IMR-90 (cell line): ENCODE results near the gene CITED2. TPM values are rescaled to one million over a fixed set of nuclear protein-coding genes. Genes with fewer than 3 reads are reported as not detected.

Experiments
- ATAC-seq: fragments of 200-7000 bp; cut with Tn5 transposase; 2 replicates; pipeline ENCODE4 v1.9.1; 2020; ENCODE audit warnings: low read depth, mild to moderate bottlenecking, moderate library complexity
- BruUV-seq: library from RNA; stranded (reverse); fragments of 400-500 nt; replicated peaks from 2 replicates; lab custom pipeline; 2021; lab: Mats Ljungman, UMichigan
- CTCF ChIA-PET: fragments of 300-600 bp; formaldehyde crosslinking; extraction: SDS; loops from one replicate; lab custom pipeline; 2021; ENCODE audit warnings: antibody characterized with exemption; lab: Yijun Ruan, JAX
- POLR2A ChIA-PET: fragments of 300-600 bp; sonication (Branson Sonifier 250); formaldehyde crosslinking; loops from one replicate; lab custom pipeline; 2022; ENCODE audit warnings: antibody characterized with exemption; ENCODE audit not compliant: unreplicated experiment; lab: Charles Lee
- DNase-seq: peaks from one replicate; pipeline ENCODE4 v3.0.0; 2013
- H2AFZ ChIP-seq: replicated peaks from 2 replicates; pipeline ENCODE3; 2013; ENCODE audit warnings: low read length, mild to moderate bottlenecking; ENCODE audit not compliant: poor library complexity
- H2AK5ac ChIP-seq: 2 replicates; pipeline ENCODE4 v1.6.1; 2013; ENCODE audit warnings: low read depth, low read length, inconsistent platforms
- H2AK9ac ChIP-seq: replicated peaks from 2 replicates; pipeline ENCODE3; 2013; ENCODE audit warnings: mild to moderate bottlenecking, low read depth, low read length, moderate library complexity; ENCODE audit not compliant: poor library complexity
- H2BK120ac ChIP-seq: 2 replicates; pipeline ENCODE4 v1.6.1; 2013; ENCODE audit warnings: low read depth, low read length, inconsistent platforms
- H2BK15ac ChIP-seq: 3 replicates; pipeline ENCODE4 v1.6.1; 2013; ENCODE audit warnings: low read depth, low read length, inconsistent platforms
- H2BK20ac ChIP-seq: 2 replicates; pipeline ENCODE4 v1.6.1; 2013; ENCODE audit warnings: low read depth, mild to moderate bottlenecking, inconsistent platforms, low read length, moderate library complexity
- H2BK5ac ChIP-seq: 2 replicates; pipeline ENCODE4 v1.6.1; 2013; ENCODE audit warnings: mild to moderate bottlenecking, low read depth, low read length, inconsistent platforms; ENCODE audit not compliant: poor library complexity, severe bottlenecking
- H3K14ac ChIP-seq: replicated peaks from 2 replicates; pipeline ENCODE4 v1.6.1; 2013; ENCODE audit warnings: low read depth, low read length, inconsistent platforms
- H3K18ac ChIP-seq: 2 replicates; pipeline ENCODE4 v1.6.1; 2013; ENCODE audit warnings: low read depth, low read length, control low read depth
- H3K23ac ChIP-seq: 2 replicates; pipeline ENCODE4 v1.6.1; 2013; ENCODE audit warnings: low read depth, low read length, inconsistent platforms
- H3K27ac ChIP-seq: 2 replicates; pipeline ENCODE4 v1.5.1; 2013; ENCODE audit warnings: mild to moderate bottlenecking, control low read depth, low read length; ENCODE audit not compliant: insufficient read depth
- H3K27me3 ChIP-seq: 2 replicates; pipeline ENCODE4 v1.6.1; 2013; ENCODE audit warnings: low read length; ENCODE audit not compliant: control insufficient read depth, insufficient read depth
- H3K36me3 ChIP-seq: 2 replicates; pipeline ENCODE4 v1.6.1; 2013; ENCODE audit warnings: low read length, mixed read lengths; ENCODE audit not compliant: control insufficient read depth, insufficient read depth
- H3K4ac ChIP-seq: 2 replicates; pipeline ENCODE4 v1.6.1; 2013; ENCODE audit warnings: low read depth, low read length, inconsistent platforms
- H3K4me1 ChIP-seq: 2 replicates; pipeline ENCODE4 v1.6.1; 2013; ENCODE audit warnings: low read length, mixed read lengths; ENCODE audit not compliant: control insufficient read depth, insufficient read depth
- H3K4me2 ChIP-seq: 2 replicates; pipeline ENCODE4 v1.6.1; 2013; ENCODE audit warnings: low read depth, mild to moderate bottlenecking, control low read depth, low read length, moderate library complexity
- H3K4me3 ChIP-seq: 2 replicates; pipeline ENCODE4 v1.5.1; 2013; ENCODE audit warnings: low read depth, mild to moderate bottlenecking, control low read depth, low read length, moderate library complexity; ENCODE audit not compliant: insufficient read depth
- H3K56ac ChIP-seq: 2 replicates; pipeline ENCODE4 v1.6.1; 2013; ENCODE audit warnings: low read length, inconsistent platforms; ENCODE audit not compliant: insufficient read depth; ENCODE audit errors: extremely low read depth
- H3K79me1 ChIP-seq, 2 experiments: 2 replicates each; pipeline ENCODE4 v1.6.1; 2013; ENCODE audit warnings: low read length in 2 of 2, inconsistent platforms in 1 of 2, low read depth in 1 of 2
- H3K9ac ChIP-seq: 2 replicates; pipeline ENCODE4 v1.6.1; 2013; ENCODE audit warnings: low read depth, low read length, control low read depth
- H3K9me1 ChIP-seq: 2 replicates; pipeline ENCODE4 v1.6.1; 2013; ENCODE audit warnings: low read length, inconsistent platforms; ENCODE audit not compliant: insufficient read depth
- H3K9me3 ChIP-seq: 2 replicates; pipeline ENCODE4 v1.6.1; 2013; ENCODE audit warnings: low read length; ENCODE audit not compliant: control insufficient read depth, insufficient read depth
- H4K20me1 ChIP-seq: 2 replicates; pipeline ENCODE4 v1.6.1; 2013; ENCODE audit warnings: low read length, inconsistent platforms; ENCODE audit not compliant: insufficient read depth
- H4K5ac ChIP-seq: 2 replicates; pipeline ENCODE4 v1.6.1; 2013; ENCODE audit warnings: mild to moderate bottlenecking, low read depth, low read length, control low read depth
- H4K8ac ChIP-seq, 2 experiments: 2 replicates each; pipeline ENCODE4 v1.6.1; 2013; ENCODE audit warnings: low read depth in 2 of 2, low read length in 2 of 2, control low read depth in 1 of 2, inconsistent platforms in 1 of 2
- H4K91ac ChIP-seq: 2 replicates; pipeline ENCODE4 v1.6.1; 2013; ENCODE audit warnings: low read depth, low read length, inconsistent platforms; ENCODE audit not compliant: insufficient read depth
- BHLHE40 ChIP-seq: fragments of 150-350 bp; IDR thresholded peaks from 2 replicates; pipeline ENCODE4 v1.6.1; 2016; ENCODE audit warnings: mild to moderate bottlenecking, low read depth, low read length
- CEBPB ChIP-seq: IDR thresholded peaks from 2 replicates; pipeline ENCODE4 v1.6.1; 2012; ENCODE audit warnings: low read depth, low read length, improper control_type of control experiment
- CHD1 ChIP-seq: IDR thresholded peaks from 2 replicates; pipeline ENCODE4 v1.6.1; 2012; ENCODE audit warnings: low read depth, low read length, improper control_type of control experiment
- CTCF ChIP-seq: conservative IDR thresholded peaks from 2 replicates; pipeline ENCODE4 v1.5.1; 2012; ENCODE audit warnings: mild to moderate bottlenecking, low read depth, low read length, improper control_type of control experiment
- FOS ChIP-seq: fragments of 150-350 bp; IDR thresholded peaks from 2 replicates; pipeline ENCODE4 v1.6.1; 2016; ENCODE audit warnings: low read depth, low read length
- MAFK ChIP-seq: IDR thresholded peaks from 2 replicates; pipeline ENCODE4 v1.6.1; 2012; ENCODE audit warnings: low read depth, low read length, improper control_type of control experiment
- MAZ ChIP-seq: IDR thresholded peaks from 2 replicates; pipeline ENCODE4 v1.6.1; 2012; ENCODE audit warnings: low read depth, mild to moderate bottlenecking, low read length, improper control_type of control experiment, moderate library complexity, borderline replicate concordance
- MXI1 ChIP-seq: IDR thresholded peaks from 2 replicates; pipeline ENCODE4 v1.6.1; 2012; ENCODE audit warnings: low read depth, mild to moderate bottlenecking, low read length, moderate library complexity, borderline replicate concordance
- NFE2L2 ChIP-seq: fragments of 150-350 bp; IDR thresholded peaks from 2 replicates; pipeline ENCODE4 v1.6.1; 2016; ENCODE audit warnings: low read depth, mild to moderate bottlenecking, low read length
- POLR2A ChIP-seq: IDR thresholded peaks from 2 replicates; pipeline ENCODE4 v1.6.1; 2012; ENCODE audit warnings: mild to moderate bottlenecking, low read depth, low read length
- RCOR1 ChIP-seq: IDR thresholded peaks from 2 replicates; pipeline ENCODE4 v1.6.1; 2012; ENCODE audit warnings: mild to moderate bottlenecking, low read length, improper control_type of control experiment; ENCODE audit not compliant: insufficient replicate concordance
- RFX5 ChIP-seq: IDR thresholded peaks from 2 replicates; pipeline ENCODE4 v1.8.0; 2012; ENCODE audit warnings: low read depth, mild to moderate bottlenecking, low read length, moderate library complexity
- USF2 ChIP-seq: fragments of 150-350 bp; IDR thresholded peaks from 2 replicates; pipeline ENCODE4 v1.6.1; 2017; ENCODE audit warnings: mild to moderate bottlenecking, antibody characterized with exemption, low read length, low read depth
- WGBS, 2 experiments: methylation state at CpG; one replicate each; pipeline versions ENCODE4 v1.1.5 to v1.1.7; 2013; ENCODE audit warnings: missing lambda C conversion rate in 2 of 2; ENCODE audit not compliant: insufficient read length in 1 of 2; ENCODE audit errors: extremely low coverage in 2 of 2; 5-methylcytosine and 5-hydroxymethylcytosine counted together
- dilution Hi-C: fragments of 300-500 bp; cut with HindIII; formaldehyde crosslinking; loops from one replicate; pipeline ENCODE4 v1.14.3; 2018; ENCODE audit warnings: low sequenced_read_pairs; ENCODE audit not compliant: unreplicated experiment
- in situ Hi-C: fragments of 300-500 bp; cut with MboI; formaldehyde crosslinking; loops from 3 replicates; pipeline ENCODE4 v1.14.3; 2019; ENCODE audit warnings: low sequenced_read_pairs, inconsistent platforms, mixed read lengths
- intact Hi-C: fragments of 100-400 bp; cut with micrococcal nuclease; formaldehyde crosslinking; loops from 2 replicates; pipeline ENCODE4 v1.10.0; 2022
- polyA plus RNA-seq, 3 experiments: library from polyadenylated mRNA; depleted of rRNA; stranded (reverse); fragments of >200 nt; gene quantifications; 2 replicates each; pipeline ENCODE4 v1.2.3, GENCODE V29; 2012; ENCODE audit warnings: low replicate concordance in 1 of 3
- total RNA-seq: library from RNA; depleted of rRNA; stranded (reverse); fragments of >200 nt; gene quantifications from 2 replicates; pipeline ENCODE4 v1.2.3, GENCODE V29; 2012

The CITED2 gene
- total and polyA plus RNA-seq, 2 of the 4 experiments (the other 2 are of a cell fraction), result 163 to 483 TPM

- peaks cover 8% of the 10 kb centered on the region for H3K4me1 ChIP-seq
- H2AK5ac ChIP-seq, result peak overlapping the region; percentile 87
- peak overlapping the region; percentile 84 to 87 for H4K8ac ChIP-seq
- CTCF ChIA-PET, result no interaction called here
- no peaks in the 10 kb centered on the region for H3K9me3 ChIP-seq
- peak overlapping the region; percentile 96 for H3K56ac ChIP-seq
- peak overlapping the region; percentile 90 for H2BK5ac ChIP-seq
- intact Hi-C loops (loop anchor here (5.0 to 10.0 kb wide), 5 partner anchors 71 to 1949 kb away; no protein-coding TSS in a partner anchor), dilution Hi-C loops (no loop called here), in situ Hi-C loops (loop anchor here (10.0 kb wide), 3 partner anchors 389 to 1059 kb away; no protein-coding TSS in a partner anchor)
- peaks cover 0 to 14% of the 10 kb centered on the region in 2 experiments; a peak in 1 of 4 replicates for H3K79me1 ChIP-seq
- peak overlapping the region; percentile 85 for H4K5ac ChIP-seq
- peak overlapping the region; percentile 91 for H2AK9ac ChIP-seq
- H3K9ac ChIP-seq, result peak overlapping the region; percentile 86
- peak overlapping the region; percentile 91 for H3K27ac ChIP-seq
- peak overlapping the region; percentile 89 for H2BK20ac ChIP-seq
- peak overlapping the region; percentile 83 for H3K4me2 ChIP-seq
- peak overlapping the region; percentile 88 for H3K23ac ChIP-seq
- H3K4ac ChIP-seq, result peak overlapping the region; percentile 89
- peaks cover 17% of the 10 kb centered on the region for H3K36me3 ChIP-seq
- peak overlapping the region; percentile 90 for H3K14ac ChIP-seq
- ATAC-seq, result no peak
- H4K91ac ChIP-seq, result peak overlapping the region; percentile 91
- no peaks in the 10 kb centered on the region for H3K27me3 ChIP-seq
- H4K20me1 ChIP-seq, result peaks cover 30% of the 10 kb centered on the region
- peaks cover 4% of the 10 kb centered on the region; the same call in 1 of the 2 replicates for H3K9me1 ChIP-seq
- no peak for TF ChIP-seq BHLHE40
- no peak for TF ChIP-seq RCOR1
- no peak for TF ChIP-seq USF2
- no peak for TF ChIP-seq CEBPB
- TF ChIP-seq MAFK, result no peak
- TF ChIP-seq MXI1, result no peak
- no peak for TF ChIP-seq POLR2A
- no peak for TF ChIP-seq NFE2L2
- TF ChIP-seq CHD1, result no peak
- TF ChIP-seq RFX5, result no peak
- no peak for TF ChIP-seq CTCF
- no peak for TF ChIP-seq FOS
- no peak for TF ChIP-seq MAZ
- peak overlapping the region; percentile 91 for H2BK120ac ChIP-seq
- WGBS, 2 experiments, result 4% methylated on average over 4 of the region's 11 CpGs; no CpG with 5 or more reads in 1 of the 2 experiments
- peak overlapping the region; percentile 67; the same call in 2 of the 3 replicates for H2BK15ac ChIP-seq
- H3K18ac ChIP-seq, result peak overlapping the region; percentile 86
- peak overlapping the region; percentile 94 for H2AFZ ChIP-seq
- POLR2A ChIA-PET, result interaction anchor here (0.6 to 2.7 kb wide), 4 partner anchors 213 to 1039 kb away, joined by 3 to 22 read pairs (median 6); no protein-coding TSS in a partner anchor
- peak overlapping the region; percentile 69 for H3K4me3 ChIP-seq
- DNase-seq, result no peak
- BruUV-seq, result no TSS peak
Measured at GRCh38 chr6:139376017-139376330, 1.5 kb upstream of the CITED2 start.
